HCEC 1CT (cell line): ENCODE results near the gene PLA2G4A.

ENCODE experiments used
- DNase-seq: peaks from one replicate; pipeline ENCODE4 v3.0.0-alpha.2; 2017

Gene PLA2G4A

DNA sequence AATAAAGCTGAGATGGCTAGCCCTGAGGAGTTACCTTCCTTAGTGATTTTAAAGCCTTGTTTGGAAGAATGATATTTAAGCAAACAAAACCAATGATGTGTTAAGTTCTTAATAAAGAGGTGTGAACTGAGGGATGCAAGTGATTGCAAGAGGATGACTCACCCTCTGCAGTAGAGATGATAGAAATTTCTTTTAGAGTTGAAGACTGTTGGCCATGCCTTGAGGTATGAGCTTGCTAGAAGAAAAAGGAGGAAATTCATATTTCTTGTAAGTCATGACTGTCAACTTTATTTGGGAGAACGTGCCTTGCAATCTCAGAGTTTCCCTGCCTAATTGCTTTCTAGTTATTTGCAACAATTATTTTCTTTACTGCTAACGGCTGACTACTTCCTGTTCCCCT is 94.7 kb downstream of the PLA2G4A start:
- DNase-seq = no peak

GRCh38 chr1:186925881-186926669 is 97.3 kb downstream of the PLA2G4A start:
- no peak for DNase-seq

DNA sequence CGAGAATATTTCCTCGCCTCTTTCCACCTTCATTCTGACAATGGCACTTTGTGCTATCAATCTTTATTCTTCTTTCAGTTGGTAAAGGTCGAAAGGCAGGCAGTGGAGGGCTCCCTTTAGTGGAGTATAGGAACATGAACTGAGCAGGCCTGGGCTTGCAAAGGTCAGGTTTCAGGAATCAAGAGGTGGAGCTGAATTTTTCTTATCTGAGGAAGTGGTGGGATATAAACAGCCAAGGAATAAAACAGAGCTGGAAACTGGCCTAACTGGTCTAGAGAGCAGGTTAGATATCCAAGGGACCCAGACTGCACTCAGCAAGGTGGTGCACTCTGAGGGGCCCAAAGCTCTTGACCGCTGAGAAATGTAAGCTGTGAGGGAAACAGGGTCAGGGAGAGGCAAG is 99.1 kb downstream of the PLA2G4A start:
- DNase-seq = no peak

DNA sequence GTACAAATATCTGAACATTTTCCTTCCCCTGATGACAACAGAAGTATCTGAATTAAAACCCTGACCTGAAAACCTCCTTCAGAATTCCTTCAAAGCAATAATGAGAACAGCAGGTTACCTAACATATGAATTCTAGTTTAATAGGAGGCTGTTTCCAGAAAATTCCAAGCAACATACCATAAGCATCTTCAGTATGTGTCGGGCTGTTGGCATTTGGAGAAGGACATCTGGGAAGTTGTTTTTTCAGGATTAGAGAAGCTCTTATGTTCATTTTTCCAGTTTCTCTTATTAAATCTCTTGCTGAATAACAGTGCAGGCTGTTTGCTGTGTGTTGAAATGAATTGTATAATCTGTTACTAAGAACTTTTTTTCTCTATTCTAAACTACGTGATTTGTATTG is 101.5 kb downstream of the PLA2G4A start:
- no peak for DNase-seq

- no peak for DNase-seq
These were observed 108.4 kb downstream of the PLA2G4A start for GRCh38 chr1:186937016-186937670.

DNA sequence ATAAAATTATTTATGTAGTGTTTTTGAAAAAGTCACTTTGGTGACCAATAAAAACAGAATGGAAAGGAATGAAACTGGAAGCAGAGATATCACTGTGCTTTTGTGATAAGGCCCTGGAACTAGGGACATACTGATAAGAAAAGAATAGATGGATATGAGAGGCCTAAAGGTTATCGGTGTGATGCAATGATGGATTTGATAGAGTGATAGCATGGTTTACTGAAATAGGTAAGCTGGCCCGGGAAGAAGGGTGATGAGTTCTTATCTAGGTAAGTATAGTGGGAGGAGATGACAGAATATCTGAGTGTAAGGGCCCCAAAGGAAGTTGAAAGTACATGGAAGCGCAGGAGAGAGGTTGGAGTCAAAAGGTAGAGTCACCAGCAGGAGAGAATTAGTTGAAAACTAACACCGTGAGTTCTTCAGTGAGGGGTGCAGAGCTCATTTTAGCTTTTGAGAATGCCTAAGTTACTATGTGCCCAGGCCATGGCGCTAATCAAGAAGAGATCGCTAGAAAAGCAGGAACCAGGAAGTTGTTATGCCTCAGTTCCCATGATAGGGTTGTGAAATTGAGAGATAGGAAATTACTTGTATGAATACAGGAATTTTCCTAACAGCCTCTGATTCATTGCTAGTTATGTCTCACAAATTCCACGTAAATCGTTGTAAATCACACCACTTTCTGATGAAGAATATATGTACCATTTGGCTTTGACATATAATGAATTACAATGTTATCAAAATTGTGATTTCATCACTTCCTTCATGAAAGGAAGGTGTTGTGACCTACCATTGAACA is 115.3 kb downstream of the PLA2G4A start:
- no peak for DNase-seq

DNA sequence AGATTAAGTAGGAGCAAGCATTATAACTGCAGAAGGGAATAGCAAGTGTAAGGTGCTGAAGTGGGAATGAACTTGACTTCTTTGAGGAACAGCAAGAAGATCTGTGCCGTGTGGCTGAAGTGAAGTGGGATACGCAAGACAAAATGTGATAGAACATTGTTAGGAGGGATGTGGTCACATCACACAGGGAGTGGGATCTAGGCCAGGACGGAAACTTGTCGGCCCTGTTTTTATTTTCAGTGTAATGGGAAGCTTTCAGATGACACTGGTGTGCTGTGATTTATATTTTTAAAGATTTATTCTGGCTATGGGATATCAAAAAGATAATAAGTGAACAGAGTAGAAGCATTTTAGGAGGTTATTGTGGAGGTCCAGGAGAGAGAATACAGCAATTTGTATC is 116.4 kb downstream of the PLA2G4A start:
- no peak for DNase-seq

GRCh38 chr1:186948535-186948934 is 119.8 kb downstream of the PLA2G4A start:
- DNase-seq = no peak

- DNase-seq = no peak
These were observed 120.4 kb downstream of the PLA2G4A start for GRCh38 chr1:186949173-186949572.

DNA sequence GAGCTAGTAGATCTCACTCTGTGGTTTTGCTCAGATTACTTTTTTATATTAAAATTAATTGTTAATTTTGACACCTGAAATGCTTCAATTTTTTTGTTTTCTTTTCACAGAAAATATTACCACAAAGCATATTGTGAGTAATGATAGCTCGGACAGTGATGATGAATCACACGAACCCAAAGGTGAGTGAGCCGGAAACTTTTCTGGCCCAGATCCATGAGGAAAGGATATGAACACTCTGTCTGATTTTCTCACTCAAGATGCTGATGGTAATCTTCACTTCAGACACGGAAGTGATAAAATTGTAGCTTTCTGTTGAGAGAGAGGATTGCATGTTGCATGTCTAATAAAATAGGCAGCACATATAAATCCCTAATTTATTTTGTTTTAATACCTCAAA is 121.8 kb downstream of the PLA2G4A start:
- DNase-seq = peak; percentile 44

- no peak for DNase-seq
These were observed 125.1 kb downstream of the PLA2G4A start for GRCh38 chr1:186953876-186954275.

GRCh38 chr1:186957314-186957713 is 128.6 kb downstream of the PLA2G4A start:
- no peak for DNase-seq

DNA sequence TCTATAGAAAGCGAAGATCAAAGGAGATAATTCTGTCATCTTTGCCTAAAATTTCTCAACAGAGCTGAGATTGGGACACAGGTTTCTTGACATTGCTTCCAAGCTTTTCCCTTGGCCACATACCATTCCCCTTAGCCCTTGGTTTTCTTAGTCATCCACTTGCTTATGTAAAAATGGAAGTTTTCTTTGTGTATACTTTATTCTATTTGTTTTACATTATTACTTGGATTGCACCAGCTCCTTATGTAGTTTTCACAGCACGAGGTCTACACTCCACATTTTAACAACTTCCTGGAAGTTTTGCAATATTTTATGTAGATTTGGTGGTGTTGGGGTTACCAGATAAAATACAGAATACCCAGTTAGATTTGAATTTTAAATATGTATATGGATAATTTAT is 129.8 kb downstream of the PLA2G4A start:
- DNase-seq = peak; percentile 82

GRCh38 chr1:186960861-186961260 is 132.1 kb downstream of the PLA2G4A start:
- peak; percentile 47 for DNase-seq

- no peak for DNase-seq
These were observed 137.1 kb downstream of the PLA2G4A start for GRCh38 chr1:186965847-186966246.

- DNase-seq = no peak
These were observed 137.7 kb downstream of the PLA2G4A start for GRCh38 chr1:186966456-186966855.

GRCh38 chr1:186967656-186968394 is 139.1 kb downstream of the PLA2G4A start:
- peak; percentile 71 for DNase-seq

- DNase-seq = peak; percentile 98
These were observed 146.0 kb downstream of the PLA2G4A start for GRCh38 chr1:186974774-186975181.

GRCh38 chr1:186975220-186975619 is 146.5 kb downstream of the PLA2G4A start:
- no peak for DNase-seq

GRCh38 chr1:186976700-186977099 is 148.0 kb downstream of the PLA2G4A start:
- DNase-seq = no peak

DNA sequence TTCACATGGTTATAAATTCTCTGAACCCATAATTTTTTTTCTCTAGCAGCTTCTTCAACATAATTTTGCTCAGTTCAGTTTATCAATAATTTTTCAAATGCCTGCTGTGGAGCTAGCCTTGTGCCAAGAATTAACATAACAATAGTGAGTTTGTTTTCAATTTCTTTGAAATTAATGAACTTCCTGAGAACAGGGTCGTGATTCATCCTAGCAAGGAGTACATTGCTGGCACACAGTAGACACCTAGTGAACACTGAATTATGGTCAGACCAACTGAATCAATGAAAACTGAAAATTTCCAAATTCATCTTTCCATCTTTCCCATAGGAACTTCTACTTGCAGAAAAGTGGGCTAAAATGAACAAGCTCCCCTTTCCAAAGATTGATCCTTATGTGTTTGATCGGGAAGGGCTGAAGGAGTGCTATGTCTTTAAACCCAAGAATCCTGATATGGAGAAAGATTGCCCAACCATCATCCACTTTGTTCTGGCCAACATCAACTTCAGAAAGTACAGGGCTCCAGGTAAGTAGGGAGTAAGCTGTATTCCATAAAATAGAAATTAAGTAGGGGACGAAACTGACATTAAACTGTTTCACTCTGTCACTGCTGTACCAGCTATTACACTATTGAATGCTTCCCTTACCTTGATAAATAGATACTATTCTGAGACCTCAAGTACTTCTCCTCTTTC is 148.7 kb downstream of the PLA2G4A start:
- DNase-seq = no peak
